HPDE6-E6E7 (cell line): ENCODE results near the gene SMIM45.

Source experiments
- DNase-seq: peaks from one replicate; pipeline ENCODE4 v3.0.0; 2011; ENCODE audit warnings: missing footprints; ENCODE audit errors: extremely low spot score

The SMIM45 gene

GRCh38 chr22:42001121-42001520 lies 49.2 kb downstream of the SMIM45 start:
- DNase-seq = no peak

DNA sequence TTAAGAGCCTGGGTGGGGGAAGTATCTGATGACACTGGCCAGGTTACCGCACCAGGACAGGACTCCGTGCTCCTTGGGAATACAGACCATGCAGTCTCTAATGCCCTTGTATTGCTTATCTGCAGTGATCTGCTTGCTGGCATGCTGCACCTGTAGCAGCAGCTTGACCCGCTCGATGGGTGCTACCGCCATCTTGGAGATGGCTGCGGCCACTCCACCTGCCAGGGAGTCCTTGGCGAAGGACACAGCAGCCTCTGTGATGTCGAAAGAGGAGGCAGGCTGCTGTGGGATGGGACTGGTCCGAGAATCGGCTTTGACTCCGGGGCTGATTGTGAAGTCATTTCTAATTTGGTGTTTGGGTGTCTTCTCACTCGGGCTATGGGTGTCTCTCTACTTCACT lies 49.8 kb downstream of the SMIM45 start:
- no peak for DNase-seq

GRCh38 chr22:42007922-42008321 lies 56.0 kb downstream of the SMIM45 start:
- DNase-seq = no peak
